SKM-1 treated with dmso at 0.1 percent for 144 hours (cell line): ENCODE data around the gene VASH1.

Experiments
- DNase-seq: peaks from one replicate; lab custom pipeline; 2025; ENCODE audit not compliant: unreplicated experiment; lab: John Stamatoyannopoulos, UW

Gene VASH1

DNA sequence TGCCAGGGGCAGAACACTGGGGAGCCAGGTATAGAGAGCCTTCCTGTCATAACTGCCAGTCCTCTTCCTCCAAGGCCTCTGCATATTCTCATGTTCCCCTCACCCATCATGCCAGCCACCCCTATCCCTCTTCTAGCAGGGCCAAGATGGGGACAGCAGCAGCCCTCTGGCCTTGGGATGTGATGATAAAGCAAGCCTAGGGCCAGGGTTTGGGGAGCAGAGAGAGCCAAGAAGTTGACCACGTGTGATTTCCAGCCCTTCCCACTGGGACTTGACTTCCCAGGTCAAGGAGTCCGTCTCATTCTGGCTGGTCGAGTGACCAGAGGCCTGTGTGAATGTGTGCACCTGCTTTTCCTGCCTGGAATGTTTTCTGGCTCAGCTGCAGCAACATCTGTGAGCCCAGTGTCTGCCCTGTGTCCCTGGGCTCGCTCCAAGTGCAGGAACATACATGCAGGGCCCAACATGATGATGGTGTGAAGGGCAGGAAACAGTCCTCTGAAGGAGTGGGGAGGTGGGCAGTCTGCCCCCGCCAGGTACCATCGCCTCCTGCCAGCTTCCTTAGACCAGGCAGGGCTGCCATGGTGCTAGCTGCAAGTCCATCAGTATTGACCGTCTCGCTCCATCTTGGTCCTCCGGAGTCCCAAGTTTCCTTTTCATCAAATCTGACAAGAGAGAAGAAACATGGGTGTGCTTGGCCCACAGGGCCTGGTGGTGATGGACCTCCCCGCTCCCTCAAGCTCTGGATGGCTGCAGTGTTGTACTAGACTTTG is 21.0 kb downstream of the VASH1 start:
- DNase-seq, result no peak

DNA sequence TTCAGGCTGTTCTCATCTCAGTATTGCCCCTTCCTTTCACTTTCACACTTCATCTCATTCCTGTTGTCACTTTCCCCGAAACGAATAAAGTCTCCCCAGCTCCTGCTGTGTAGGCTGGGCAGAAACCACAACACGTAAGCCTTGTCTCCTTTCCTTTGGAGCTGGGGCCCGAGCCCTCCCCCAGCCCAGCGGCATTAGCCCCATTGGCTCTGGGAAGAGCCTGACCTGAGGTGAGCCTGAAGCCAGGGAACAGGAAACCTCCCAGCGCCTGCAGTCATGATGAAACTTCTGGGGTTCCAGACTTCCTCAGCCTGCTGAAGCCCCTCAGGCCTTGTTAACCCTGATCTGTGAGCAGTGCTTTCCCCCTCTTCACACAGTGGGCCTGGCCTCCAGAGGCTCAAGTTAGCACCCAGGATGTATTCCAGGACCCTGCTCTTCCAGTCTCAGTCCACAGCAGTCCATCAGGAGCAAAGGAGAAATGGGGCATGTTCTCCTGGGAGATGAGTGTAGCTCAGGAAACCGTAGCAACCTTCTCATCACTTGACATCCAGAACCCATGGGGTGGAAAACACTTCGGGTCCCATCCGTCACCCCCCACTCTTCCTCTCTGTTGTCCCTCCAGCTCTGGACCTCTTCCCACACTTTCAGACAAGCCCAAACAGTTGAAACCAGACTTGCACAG is 21.8 kb downstream of the VASH1 start:
- DNase-seq, result no peak

- no peak for DNase-seq
These were observed 23.1 kb downstream of the VASH1 start for GRCh38 chr14:76784266-76784874.

GRCh38 chr14:76784881-76785280 is 23.6 kb downstream of the VASH1 start:
- DNase-seq, result peak; percentile 26

GRCh38 chr14:76786601-76787000 is 25.3 kb downstream of the VASH1 start:
- no peak for DNase-seq

DNA sequence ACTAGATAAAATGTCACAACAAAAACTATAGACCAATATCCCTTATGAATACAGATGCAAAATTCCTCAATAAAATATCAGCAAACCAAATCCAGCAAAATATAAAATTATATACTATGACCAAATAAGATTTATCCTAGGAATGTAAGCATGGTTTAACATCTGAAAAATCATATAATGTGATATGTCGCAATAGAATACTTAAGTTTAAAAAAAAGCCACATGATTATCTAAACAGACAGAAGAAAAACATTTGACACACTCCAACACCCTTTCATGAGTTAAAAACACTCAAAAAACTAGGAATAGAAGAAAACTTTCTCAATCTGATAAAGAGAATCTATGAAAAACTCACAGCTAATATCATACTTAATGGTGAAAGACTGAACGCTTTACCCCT is 31.2 kb downstream of the VASH1 start:
- no peak for DNase-seq

DNA sequence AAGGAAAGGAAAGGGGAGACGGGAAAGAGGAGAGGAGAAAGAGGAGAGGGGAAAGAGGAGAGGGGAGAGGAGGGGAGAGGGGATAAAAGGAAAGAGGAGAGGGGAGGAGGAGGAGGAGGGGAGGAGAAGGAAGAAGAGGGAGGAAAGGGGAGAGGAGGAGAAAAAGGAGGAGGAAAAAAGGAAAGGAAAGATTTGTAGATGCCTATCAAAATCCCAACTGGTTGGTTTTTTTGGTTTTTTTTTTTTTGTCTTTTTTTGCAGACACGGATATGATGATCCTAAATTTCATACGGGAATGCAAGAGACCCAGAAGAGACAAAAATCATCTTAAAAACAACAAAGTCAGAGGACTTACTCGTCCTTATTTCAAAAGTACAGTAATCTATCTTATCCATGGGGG is 32.1 kb downstream of the VASH1 start:
- DNase-seq, result no peak

DNA sequence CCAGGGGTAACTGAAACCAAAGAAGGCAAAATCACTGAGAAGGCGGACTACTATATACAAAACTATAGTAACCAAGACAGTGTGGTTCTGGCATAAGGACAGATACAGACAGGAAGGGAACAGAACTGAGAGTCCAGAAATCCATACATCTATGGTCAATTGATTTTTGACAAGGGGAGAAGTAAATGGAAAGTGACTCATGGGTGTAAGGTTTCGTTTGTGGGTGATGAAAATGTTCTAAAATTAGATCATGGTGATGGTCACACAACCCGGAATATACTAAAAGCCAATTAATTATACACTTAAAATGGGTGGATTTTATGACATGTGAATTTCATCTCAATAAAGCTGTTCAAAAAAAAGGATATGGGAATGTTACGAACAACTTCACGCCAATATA is 32.7 kb downstream of the VASH1 start:
- DNase-seq, result no peak

- DNase-seq, result no peak
These were observed 45.2 kb downstream of the VASH1 start for GRCh38 chr14:76806446-76806845.

DNA sequence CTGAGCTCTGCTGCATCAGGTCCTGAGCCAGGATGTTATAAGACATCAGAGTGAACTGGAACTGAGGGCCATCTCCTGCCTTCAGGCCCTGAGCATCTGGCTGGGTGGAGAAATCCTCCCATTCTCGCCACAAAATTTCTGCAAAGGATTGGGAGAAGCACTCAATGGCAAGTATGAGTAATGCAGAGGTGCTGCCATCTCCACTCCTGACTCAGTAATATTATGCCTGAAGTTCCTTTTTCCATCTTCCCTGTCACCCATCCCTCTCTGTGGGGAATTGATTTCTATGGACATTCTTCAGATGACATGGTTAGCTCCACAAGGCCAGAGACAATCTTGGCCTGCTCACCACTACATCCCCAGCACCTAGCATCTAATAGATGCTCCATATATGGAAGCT is 46.7 kb downstream of the VASH1 start:
- no peak for DNase-seq

DNA sequence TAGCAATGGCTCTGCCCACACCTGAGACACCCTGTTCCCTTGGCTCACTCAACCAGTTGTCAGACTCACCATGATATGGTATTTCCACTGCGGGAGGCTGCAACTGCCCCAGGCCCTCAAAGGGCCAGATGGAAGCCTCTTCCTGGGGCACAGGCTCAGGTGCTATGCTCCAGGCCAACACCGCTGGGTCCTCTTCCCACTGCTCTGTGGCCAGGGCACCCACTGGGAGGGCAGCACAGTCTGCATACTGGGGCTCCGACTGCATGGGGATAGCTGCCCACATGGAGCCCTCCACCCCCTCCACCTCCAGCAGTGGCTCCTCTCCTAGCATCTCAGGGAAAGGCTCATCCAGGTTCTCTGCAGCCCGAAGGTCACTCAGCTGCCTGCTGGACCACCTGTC is 47.7 kb downstream of the VASH1 start:
- DNase-seq, result no peak

- no peak for DNase-seq
These were observed 49.3 kb downstream of the VASH1 start for GRCh38 chr14:76810525-76810924.

DNA sequence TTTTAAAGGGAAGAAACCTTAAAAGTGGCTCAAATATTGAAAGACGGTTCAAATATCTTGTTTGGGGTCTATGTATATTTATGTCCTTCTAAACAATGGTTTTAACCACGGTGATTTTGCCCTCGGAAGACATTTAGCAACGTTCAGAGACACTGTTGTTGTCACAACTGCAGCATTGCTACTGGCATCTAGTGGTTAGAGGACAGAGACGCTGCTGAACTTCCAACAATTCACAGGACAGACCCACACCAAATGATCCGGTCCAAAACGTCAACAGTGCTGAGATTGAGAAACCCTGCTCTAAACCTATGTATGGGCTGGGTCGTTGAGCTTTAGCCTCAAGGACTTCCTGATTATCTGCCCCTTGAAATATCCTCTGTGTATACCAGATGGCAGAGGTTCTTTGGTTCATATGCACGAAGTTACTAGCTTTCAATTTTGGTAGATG is 49.7 kb downstream of the VASH1 start:
- peak; percentile 4 for DNase-seq

DNA sequence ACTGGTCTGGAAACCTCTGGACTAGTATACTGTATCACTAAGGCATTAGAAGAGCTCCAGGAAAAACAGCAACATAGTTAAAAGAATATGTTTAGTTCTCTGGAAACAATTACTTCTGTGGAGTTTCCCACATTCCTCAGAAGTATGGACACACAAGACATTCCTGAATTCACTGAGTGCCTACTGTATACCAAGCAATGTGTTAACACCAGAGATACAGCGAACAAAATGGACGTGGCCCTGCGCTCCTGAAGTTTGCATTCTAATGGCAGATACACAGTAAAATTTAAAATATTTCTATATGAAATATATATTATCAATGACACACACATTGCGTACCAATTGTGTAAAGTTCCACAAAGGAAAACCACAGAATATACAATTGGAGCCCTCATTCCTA is 50.3 kb downstream of the VASH1 start:
- no peak for DNase-seq

DNA sequence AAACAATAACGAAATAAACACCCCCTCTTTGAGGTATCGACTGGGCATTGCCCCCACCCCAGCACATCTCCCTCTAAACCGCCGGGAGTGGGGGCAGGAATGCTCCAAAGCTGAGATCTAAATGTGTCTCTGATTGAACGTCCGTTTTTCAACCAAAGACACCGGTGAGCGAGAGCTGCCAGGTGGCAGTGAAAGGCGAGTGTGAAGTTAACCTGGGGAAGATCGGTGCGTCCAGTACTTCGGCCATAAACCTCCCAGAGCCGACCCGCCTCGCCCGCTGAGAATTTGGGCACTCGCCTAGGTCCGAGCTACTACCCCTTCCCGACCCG is 50.8 kb downstream of the VASH1 start:
- DNase-seq, result no peak

GRCh38 chr14:76812422-76813383 is 51.4 kb downstream of the VASH1 start, which contains the start of gene ANGEL1:
TSS of gene ANGEL1 (minus strand) at chr14:76812882. CDS start at chr14:76812827, 55 bp downstream.
- peak; percentile 52 for DNase-seq

DNA sequence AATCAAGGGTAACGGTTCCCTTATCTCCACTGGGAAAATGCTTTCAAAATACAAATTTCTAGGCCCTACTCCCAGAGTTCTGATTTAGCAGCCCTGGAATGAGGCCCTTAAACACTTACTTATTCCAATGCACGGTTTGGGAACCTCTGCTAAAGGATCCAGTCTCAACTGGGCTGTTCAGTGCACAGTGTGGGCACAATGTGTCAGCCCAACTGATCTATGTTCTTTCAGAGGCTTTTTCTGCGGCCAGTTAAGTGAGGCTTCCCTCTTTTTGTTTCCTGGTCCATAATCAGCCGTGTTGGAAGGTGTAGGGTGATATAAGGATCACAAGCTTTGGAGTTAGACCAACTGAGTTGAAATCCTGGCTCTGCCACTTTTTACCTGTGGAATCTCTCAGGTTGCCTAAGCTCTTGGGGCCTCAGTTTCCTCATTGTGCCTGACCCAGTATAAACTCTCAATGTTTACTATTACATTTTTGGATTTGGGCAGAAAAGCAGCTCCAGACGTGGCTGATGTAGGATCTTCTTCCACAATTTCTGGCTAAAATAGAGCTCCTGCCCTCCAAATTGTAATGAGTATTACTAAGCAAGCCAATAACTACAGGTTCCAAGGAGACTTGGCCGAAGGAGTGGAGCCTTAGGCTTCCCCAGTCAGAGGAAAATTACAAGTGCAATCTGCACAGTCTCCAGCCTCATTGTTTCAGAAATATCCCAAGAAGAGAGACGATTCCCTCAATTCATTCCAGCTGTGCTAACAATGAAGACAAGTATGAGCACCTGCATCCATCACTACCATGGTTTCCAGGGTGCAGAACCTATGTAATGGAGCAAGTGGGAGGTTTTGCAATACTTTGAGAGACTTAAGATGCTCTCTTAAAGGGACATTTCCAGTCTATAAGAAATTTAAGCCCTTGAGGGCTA is 53.7 kb downstream of the VASH1 start:
- DNase-seq, result no peak

DNA sequence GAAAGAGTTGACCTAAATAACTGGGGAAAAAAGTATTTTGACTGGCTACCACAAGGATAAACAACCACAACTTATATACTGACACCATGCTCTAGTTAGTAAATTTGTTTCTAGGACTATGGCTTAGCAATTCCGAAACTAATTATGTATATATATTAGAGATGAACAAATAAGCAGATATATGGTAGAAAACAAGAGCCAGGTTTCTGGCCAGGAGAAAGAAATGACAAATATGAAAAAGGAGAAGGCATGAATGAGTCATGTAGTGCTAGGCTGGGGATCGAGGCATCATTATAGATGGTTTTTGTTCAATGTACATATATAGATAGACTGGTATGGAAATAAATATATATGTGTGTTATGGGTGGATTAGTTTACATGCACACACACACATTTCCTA is 59.4 kb downstream of the VASH1 start:
- DNase-seq, result no peak

DNA sequence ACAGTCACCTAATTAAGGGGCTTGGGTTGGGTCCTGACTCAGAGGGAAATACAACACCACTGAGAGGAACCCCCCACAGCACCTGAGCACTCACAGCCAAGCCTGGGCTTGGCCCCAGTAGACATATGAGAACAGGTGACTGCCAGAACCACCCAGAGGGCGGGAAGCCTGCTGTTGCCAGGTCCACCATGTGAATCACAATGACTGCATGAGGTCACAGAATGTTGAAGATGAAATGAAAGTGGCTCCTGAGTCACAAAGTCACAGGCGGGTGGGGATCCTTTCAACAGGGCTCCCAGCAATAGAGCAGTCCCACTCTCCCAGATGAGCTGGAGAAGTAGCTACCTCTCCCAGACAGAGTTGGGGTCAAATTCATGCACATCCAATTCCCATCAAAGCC is 64.9 kb downstream of the VASH1 start, which contains the start of gene LRRC74A:
Gene LRRC74A, plus strand, starts transcription at position 287 of the 400 bp plus-strand sequence. CDS start 290 bp downstream, outside the sequence.
- no peak for DNase-seq
